GM12892 (cell line): ENCODE data around the gene ARID5B.

Experiments used
- POLR2A ChIP-seq: IDR thresholded peaks from 2 replicates; pipeline ENCODE4 v1.6.1; 2011; ENCODE audit warnings: low read depth, low read length, control low read depth
- POLR2AphosphoS5 ChIP-seq: IDR thresholded peaks from 2 replicates; pipeline ENCODE4 v1.6.1; 2011; ENCODE audit warnings: low read depth, low read length, control low read depth

DNA sequence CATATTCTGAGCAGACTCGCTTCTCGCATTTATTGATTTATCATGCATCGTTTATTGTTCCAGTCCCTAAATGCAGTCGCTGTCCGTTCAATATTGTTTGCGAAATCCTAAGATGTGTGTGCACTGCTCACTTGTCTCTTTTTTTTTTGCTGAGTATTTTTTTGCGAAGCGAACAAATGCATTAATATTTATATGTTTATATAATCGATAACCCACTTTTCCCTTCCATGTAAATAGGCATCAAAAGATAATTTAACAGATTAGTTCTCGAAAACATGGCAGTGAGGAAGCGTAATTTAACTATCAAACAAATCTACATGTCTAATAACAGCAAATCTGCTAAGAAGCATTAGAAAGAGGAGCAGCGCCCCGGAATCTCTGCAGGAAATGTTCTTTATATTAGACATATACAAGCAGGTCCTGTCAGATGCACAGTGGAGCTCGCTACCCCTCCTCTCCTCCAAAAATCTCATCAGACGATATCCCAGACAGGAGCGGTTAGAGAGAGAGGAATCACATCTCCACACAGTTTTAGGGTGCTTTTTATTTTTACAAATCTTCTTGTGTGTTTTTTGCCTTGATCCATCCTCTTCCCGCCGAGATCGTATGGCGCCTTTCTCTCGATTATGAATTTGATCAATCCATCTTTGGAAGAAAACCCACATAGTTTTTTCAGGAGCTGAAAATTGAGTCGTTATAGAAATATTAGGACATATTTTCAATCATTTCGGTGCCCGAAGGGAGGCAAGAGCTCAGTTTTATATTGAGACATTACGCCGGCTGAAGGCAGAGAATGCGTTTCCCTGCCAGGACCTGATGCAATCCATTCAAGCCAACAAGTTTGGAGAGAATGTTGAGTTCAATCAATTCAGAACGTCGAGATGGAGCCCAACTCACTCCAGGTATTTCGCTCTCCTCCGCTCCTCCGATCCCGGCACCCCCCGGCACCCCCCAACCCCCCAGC is at the start of gene ARID5B:
- TF ChIP-seq POLR2A (peak; percentile 57; the same call in 1 of the 2 replicates), POLR2AphosphoS5 (peak; percentile 10; the same call in 1 of the 2 replicates)
